NCI-H2107 (cell line): ENCODE results near the gene RGS9.
"Not testable (repeated sequence)": the region's sequence is repeated elsewhere in the genome, so short reads cannot be mapped to it uniquely, and the experiment has no call there.

Experiments
- DNase-seq: peaks from one replicate; lab custom pipeline; 2025; lab: John Stamatoyannopoulos, UW

The RGS9 gene

DNA sequence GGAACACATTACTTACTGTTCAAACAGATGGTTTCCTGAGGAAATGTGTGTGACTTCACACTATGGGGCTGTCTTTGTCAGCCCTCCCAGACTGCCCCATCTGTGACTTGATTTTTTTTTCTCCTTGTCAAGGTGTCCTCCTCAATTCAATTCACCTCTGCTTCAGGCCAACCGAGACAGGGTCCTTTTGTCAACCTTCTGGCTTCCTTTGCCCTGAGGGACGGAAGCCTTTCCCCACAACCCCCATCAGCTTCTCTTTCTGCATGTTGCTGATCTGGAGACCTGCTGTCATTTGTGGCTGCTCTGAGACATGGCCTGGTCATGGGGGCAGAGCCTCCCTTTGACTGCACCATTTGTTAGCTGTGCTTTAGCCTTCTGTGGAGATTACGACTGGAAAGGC, 21.3 kb upstream of the RGS9 start:
- no peak for DNase-seq

DNA sequence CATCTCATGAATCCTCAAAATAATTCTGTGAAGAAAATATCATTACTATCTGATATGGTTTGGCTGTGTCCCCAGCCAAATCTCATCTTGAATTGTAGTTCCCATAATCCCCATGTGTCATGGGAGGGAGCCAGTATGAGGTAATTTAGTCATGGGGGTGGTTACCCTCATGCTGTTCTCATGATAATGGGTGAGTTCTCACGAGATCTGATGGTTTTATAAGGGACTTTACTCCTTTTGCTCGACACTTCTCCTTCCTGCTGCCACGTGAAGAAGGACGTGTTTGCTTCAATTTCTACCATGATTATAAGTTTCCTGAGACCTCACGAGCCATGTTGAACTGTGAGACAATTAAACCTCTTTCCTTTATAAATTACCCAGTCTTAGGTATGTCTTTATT, 20.7 kb upstream of the RGS9 start:
- not testable (repeated sequence) for DNase-seq

DNA sequence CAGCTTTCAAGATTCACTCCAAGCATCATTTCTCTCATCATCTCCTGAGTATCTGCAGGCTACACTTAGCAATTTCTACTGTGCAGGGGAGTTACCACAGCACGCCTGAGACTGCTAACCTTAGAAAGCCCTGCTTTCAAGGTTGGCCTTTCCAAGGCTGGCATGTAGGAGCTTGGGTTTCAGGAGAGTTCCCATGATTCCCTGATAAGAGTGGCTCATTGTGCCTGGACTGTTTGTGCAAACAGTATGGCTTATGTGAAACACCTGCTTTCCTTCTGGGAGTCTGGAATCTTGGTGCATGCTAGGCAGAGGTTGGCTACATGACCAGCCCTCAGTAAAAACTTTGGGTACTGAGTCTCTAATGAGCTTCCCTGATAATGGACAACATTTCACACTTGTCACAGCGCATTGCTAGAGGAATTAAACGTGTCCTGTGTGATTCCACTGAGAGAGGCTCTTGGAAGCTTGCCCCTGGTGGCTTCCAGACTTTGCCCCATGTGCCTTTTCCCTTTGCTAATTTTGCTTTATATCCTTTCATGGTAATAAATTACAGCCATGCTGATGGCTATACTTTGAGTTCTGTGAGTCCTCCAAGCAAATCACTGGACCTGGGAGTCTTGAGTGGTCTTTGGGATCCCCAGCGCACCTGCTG, 19.7 kb upstream of the RGS9 start:
- DNase-seq = no peak

DNA sequence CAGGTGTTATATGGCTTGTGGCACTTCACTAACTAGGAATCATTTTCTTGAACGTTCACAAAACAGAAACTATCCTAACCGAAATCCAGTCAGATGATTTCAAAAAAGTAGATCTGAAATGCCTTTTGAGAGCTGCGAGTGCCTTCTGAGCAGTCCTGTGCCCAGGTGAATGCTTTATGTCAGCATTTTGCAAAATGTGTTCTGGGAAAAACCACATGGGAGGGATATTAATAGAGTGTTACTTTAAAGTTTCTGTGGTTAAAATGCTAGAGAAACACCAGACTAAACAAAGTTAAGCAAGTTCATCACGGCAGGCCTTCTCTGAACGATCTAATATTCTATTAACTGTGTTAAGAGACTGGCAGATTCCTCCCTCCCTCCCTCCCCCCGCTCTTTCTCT, 15.8 kb upstream of the RGS9 start:
- DNase-seq = no peak

DNA sequence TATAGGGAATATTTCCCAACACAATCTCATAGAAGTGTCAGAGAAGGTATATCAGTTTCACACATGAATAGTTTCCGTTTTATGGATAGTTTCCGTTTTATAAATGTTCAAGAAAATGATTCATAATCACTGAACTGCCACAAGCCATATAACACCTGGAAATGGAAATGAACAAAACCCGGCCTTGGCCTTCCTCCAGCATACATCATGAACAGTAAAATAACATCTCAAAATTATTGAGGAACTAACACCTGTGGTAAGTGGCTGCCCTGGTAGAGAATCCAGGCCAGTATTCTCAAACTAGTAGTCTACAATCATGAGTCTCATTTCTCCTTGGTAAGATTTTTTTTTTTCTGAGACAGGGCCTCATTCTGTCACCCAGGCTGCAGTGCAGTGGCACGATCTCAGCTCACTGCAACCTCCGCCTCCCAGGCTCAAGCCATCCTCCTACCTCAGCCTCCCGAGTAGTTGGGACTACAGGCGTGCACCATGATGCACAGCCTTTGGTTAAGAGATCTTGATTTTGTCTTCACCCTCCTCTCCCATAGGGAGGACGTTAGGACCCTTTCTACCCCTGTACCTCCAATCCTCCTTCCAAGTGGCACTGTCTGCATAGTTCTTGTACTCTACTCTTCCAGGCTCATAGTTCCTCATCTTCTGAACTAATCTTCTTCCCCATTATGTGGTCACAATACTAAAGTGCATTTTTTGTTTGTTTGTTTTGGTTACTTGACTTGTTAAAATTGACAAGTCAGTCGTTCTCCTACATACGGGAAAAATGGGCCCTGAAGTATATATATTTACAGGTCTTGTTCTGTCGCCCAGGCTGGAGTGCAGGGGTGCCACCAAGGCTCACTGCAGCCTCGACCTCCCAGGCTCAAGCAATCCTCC, 15.0 kb upstream of the RGS9 start:
- DNase-seq = no peak

DNA sequence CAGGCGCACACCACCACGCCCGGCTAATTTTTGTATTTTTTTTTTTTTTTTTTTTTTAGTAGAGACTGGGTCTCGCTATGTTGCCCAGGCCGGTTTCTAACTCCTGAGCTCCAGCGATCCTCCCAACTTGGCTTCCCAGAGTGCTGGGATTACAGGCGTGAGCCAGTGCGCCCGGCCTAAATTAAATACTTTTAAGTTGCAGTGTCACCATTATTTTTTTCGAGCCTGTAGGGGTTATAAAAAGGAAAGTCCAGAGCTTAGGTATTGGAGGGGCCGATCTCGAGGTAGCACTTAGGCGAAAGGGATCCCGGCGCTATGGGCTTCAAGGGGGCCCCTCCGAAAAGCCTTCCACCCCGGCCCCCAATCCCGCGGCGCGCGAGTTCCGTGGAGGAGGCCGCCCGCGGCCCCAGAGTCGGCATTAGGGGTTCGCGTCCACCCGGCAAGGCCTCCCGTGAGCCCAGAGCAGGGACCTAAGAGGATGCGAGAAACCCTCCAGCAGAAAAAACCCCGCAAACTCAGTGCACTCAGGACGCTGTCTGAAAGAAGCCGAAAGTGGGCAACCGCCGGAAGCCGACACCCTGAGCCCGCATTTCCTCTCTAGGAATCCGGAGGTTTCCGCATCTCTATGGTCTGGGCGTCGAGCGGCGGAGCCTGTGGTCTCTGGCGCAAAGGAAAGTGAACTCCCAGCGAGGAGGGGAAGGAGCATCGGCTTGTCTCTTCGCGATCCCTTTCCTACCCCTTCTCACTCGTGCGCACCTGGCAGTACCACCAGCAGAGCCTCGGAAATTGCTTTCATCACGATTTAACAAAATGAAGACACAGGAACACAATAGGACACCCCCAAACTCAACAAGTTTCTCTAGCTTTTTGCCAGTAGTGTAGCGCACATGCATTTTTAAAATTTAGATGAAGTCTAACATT, 14.1 kb upstream of the RGS9 start:
- DNase-seq = peak; percentile 90

DNA sequence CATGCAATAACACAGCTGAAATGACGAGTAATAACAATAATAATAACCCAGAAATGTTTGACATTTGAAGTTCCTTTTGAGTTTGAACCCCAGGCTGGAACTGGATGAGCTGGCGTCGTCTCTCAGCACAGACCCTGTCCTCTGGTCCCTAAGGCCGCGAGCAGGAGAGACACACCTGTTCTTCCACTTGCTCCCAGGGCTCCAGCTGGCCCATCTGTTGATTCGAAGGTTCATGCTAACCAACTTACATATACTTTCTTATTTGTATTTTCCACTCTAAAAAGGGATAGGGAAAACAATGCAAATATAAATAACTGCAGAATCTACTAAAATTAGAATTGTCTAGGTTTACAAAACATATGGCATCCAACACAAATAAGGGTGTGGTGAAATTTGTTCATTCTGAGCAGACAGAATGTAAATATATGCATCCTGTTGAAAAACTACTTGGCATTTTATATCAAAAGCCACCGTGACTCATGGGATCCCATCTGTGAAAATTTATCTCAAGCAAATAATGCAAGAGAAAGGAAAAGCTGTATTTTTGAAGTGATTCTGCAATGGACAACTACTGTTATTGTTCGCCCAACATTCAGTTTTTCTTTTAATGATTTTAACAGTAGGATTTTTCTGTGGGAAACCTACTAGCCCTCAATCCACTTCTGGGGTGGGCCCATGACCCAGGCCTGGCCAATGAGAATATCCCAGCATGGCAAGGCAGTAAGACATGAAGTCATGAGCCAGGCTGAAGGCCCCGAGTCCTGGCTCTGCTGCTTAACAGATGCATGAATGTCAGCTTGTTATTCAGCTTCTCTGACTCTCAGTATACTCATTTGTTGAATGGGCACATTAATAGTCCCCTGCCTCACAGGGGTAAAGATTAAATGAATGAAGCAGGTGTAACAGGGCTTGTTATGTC, 13.2 kb upstream of the RGS9 start:
- DNase-seq = no peak

DNA sequence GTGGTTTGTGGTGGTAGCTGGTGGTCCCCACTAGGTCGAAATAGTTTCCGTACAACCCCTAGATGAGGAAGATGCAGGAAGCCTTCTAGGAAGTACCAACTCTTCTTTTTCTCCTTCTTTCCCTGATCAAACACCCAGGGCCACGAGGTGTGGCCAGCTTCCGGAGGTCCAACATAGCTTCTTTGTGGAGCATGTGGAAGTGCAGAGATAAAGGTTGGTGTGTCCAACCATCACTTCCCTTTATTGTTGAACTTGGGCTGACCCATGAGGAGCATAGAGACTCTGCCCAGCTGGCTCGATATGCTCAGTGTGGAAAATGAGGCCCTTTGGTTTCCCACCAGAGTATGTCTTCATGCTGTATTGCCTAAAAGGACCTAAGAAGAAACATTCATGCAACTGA, 6.3 kb upstream of the RGS9 start:
- no peak for DNase-seq

DNA sequence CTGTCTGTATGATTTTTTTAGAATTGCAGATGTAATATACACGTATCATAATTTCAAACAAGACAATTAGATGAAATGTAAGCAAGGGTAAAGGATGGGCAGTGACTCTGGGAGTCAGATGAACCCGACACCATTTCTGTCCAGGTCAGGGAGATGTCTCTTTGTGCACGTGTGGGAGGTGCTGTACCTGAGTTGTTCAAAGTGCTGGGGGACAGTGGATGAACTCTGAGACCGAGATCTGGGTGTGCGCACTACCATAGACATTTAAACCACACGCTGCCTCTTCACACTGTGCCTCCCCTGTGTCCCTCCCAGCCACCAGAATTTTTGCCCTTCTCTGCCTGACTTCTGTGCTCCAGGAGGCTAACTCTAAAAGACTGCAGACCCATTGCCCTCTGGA, 5.9 kb upstream of the RGS9 start:
- no peak for DNase-seq

DNA sequence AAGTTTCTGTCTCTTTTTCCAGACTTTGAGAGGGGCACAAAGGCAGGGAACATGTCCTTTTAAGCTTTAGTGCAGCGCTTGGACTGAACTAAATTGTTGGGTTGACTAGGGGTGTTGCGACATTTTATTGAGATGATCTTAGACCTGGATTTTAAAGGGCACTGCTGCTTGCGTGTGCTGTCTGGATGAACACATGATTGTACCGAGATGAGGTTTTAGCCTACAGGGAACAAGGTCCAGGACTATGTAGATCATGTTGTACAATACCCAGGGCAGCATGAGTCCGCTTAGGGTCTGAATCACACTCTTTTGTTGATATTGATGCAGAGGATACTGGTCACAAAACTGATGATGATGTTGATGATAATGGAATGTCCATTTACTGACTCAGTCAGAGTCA, 5.2 kb upstream of the RGS9 start:
- no peak for DNase-seq

DNA sequence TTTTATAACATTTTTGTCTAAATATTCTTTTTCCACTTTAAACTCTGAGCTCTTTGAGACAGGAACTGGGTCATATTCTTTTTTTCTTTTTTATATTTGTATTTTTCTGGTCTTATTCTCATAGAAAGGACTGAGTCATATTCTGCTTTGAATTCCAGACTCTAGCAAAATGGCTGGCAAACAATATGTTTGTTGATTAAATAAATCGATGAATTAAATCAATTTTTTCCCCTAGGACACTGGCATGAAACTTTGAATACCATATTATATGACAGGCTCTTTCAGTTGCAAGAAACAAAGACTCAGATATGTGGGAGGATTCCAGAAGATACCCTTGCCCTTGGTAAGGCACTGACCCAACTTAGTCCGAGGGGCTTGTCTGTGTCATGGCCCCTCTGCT, 3.1 kb upstream of the RGS9 start:
- DNase-seq = no peak

DNA sequence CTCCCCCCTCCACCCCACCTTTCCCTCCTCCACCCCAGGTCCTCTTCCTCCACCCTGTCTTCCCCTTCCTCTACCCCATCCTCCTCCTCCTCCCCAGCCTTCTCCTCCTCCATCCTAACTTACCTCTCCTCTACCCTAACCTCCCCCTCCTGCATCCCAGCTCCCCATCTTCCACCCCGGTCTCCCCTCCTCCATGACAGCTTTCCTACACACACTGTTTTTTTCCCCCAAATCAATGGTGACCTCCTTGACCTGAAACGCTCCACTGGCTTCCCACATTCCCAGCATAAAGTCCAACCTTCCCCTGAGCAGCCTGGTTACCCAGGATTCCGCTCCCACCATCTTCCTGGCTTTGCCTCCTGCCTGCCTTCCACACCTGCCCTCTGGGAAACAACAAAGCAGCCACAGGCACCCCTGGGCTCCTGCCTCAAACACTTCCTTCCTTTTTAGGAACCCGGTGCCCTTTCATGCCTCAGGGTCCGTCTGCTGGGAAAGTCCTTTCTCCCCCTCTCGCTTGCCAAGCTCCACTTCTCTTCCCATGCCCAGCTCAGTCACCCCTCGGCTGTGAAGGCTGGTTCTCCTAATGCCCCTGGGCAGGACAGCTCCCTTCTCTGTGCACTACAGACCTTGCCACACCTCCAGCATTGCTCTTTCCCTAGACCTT, 2.1 kb downstream of the RGS9 start:
- no peak for DNase-seq

DNA sequence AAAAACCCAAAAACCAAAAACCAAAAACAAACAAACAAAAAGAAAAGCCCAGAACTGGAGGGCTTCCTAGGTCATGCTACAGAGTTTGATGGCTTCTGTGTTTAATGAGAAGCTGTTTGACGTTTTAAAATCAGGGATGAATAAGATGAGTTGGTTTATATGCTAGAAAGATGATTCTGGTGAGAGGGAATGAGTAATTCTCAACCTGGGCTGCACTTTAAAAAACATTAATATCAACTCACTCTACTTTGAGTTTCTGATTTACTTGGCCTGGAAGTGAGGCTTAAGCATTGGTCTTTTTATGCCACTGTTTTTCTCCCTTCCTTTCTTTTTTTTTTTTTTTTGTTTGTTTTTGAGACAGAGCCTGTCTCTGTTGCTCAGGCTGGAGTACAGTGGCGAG, 5.1 kb downstream of the RGS9 start:
- DNase-seq = no peak

DNA sequence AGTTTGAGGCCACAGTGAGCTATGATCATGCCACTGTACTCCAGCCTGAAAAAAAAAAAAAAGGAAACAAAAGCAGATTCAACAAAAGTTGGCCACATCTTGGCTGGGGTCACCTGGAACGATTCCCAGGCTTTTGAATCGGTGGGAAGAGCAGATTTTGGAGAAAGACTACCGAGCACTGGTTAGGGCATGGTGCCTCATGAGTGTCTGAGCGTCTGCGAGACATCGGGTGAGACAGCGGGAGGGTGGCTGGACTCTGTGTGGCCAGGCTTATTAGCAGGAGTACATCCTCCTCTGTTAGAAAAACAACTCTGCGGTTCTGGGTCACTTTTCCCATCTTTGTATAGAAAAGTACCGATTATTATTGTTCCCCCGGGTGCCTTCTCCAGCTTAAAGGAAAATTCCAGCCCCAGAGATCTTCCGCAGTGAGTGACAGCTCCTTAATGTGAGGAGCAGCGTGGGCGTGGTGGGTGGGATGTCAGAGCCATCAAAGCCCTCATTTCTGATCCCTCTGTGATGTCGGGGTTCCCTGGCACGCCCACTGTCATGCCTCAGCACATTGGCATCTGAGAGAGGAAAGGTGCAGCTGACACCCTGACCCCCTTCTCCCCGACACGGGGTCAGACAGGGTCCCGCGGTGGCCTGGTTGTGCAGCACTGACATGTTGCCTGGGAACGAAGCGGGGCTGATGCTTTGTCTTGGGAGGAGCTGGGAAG, 6.9 kb downstream of the RGS9 start:
- no peak for DNase-seq

DNA sequence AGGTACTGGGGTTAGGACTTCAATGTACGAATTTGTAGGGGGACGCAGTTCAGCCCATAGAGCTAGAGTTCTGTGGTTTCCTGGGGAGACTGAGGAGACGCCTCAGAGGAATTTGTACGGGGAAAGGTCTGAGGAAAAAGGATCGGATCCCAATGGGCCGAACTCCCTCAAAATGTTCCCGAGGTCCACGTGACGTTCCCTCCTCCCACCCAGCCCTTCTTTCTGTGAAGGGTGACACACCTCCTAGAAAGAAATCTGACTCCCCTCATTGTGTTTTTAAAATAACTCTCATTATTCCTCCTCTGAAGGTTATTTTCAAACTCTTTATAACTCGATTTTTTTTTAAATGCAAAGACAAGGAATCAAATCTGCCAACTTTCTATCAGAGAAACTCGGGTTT, 8.6 kb downstream of the RGS9 start:
- no peak for DNase-seq

DNA sequence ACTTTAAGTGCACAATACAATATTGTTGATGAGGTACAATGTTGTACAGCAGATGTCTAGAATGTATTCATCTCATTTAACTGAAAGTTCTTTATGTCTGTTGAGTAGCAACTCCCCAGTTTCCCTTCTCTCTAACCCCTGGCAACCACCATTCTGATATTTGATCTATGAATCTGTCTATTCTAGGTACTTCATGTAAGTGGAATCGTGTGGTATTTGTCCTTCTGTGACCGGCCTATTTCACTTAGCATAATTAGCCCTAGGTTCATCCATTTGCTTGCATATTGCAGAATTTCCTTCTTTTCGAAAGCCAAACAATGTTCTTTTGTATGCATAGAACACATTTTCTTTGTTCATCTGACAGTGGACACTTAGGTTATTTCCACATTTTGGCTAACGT, 10.8 kb downstream of the RGS9 start:
- no peak for DNase-seq

DNA sequence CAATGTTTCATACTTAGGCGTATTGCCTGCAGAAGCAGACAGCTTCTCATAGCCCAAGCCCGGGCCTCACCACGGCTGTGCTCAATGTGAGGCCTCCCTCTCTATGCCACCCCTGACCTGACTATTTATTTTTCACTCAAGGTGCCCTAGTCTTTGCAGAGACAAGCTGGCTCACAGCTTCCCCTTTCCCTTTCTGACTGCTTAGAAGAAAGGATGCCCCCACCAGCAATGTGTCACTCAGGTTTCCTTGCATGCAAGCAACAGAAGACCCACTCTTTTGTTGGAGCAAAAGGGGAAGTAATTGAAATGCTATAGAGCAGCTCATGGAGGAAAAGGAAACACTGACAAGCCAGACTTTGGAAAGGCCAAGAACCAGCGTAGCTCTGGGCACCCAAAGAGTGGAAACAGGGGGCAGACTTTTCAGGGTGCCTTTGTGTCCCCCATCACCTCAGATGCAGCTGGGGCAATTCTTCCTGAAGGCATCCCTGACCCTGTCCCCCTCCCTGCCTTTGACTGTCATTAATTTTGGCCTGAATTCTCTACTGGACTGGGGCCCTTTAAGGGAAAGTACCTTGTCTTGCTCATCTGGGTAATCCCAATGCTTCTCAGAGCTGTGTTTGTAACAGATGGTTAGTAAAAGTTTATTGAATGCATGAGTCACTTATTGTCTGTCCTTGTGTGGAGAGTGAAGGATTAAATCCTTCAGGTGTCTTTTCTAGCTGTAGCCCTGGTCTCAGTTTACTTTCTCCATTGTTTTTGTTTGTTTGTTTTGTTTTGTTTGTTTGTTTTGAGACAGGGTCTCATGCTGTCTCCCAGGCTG, 17.8 kb downstream of the RGS9 start:
- DNase-seq = no peak

DNA sequence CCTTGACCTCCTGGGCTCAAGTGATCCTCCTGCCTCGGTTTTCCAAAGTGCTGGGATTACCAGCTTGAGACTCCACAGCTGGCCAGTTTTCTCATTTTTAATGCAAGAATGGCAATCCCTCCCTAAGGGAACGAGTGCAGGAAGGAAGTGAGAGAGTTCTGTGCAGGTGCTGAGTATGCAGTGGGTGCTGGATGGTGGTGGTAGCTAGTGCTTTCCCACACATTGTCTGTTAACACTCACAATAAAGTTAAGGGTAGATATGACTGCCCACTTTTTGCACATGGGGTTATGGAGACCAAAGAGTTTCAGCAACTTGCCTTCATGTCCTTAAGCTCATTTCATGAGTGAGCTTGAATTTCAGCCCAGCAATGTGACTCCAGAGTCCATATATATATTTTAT, 18.5 kb downstream of the RGS9 start:
- DNase-seq = no peak

DNA sequence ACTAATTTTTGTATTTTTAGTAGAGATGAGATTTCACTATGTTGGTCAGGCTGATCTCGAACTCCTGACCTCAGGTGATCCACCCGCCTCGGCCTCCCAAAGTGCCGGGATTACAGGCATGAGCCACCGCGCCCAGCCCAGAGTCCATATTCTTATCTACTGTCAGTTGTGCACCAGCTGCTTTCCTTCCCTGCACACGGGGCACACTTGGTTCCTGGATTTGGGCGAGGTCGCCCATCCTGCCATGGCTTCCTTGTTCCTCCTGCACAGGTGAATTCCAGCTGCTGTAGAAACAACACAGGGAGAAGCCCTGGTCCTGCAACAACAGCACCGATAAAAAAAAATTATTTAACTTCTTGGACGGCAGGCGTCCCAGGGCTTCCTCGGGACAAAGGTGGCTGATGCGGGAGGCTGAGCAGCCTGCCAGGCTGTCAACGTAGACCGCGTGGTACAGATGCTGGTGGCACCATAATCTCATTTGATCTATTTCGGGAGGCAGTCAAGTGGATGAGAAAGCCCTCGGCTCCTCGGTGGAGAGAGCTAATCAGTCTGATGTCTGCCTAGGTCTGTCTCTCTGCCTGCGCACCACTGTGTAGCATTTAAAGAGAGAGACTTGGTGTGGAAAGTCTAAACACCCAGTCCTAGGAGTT, 19.1 kb downstream of the RGS9 start:
- DNase-seq = no peak
